ENCODE results near the gene SPTAN1. TPM values are rescaled to one million over a fixed set of nuclear protein-coding genes. Genes with fewer than 3 reads are reported as not detected.

Gene SPTAN1
- total and polyA plus RNA-seq, 2 donors (not counting 3 experiments of a cell fraction or from before 2014, with no cell fraction given) = 408 to 502 TPM

DNA sequence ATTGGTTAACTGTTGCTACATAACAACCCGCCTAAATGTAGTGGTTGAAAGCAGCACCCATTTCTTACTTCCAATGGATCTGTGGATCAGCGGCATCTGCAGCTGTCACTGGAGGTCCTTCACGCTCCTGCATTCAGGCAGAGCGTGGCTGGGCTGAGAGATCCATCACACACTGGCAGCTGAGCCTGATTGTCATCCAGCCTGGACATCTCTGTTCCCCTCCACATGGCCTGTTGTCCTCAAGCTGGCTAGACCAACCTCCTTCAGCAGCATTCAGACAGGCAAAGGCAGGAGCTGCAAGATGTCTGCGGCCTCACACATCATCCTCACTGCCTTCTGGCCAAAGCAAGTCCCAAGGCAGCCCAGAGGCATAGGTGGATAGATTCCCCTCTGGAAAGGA lies 67.4 kb downstream of the SPTAN1 start:
- Histone ChIP-seq H3K79me2 (ENCODE audit: control insufficient read depth, insufficient read depth, low read length) (no peaks in the 10 kb centered on the region), H4K20me1 (replicated peaks; ENCODE audit: control insufficient read depth, extremely low read depth, insufficient read depth, low read length) (no peaks in the 10 kb centered on the region), H3K4me3 (replicated peaks in 1 of 3; ENCODE audit: insufficient read depth in 1 of 3, low read depth in 1 of 3, low read length in 3 of 3) (no peak overlapping the region), H2AFZ (ENCODE audit: low read depth, low read length) (no peak overlapping the region), H3K27me3 (ENCODE audit: control insufficient read depth in 2 of 2, insufficient read depth in 2 of 2, low read length in 2 of 2) (no peaks in the 10 kb centered on the region), H3K4me1 (ENCODE audit: control insufficient read depth, extremely low read depth, insufficient read depth, low read length) (no peaks in the 10 kb centered on the region), H3K9ac (replicated peaks; ENCODE audit: extremely low read depth, insufficient read depth, low read length) (no peak overlapping the region), H3K27ac (ENCODE audit: insufficient read depth, low read depth, low read length) (no peak overlapping the region), H3K9me3 (replicated peaks; ENCODE audit: control insufficient read depth, insufficient read depth, low read length) (no peaks in the 10 kb centered on the region), H3K9me1 (replicated peaks; ENCODE audit: control insufficient read depth, extremely low read depth, insufficient read depth, low read length) (no peaks in the 10 kb centered on the region), H3K36me3 (ENCODE audit: control insufficient read depth in 2 of 2, extremely low read depth in 1 of 2, insufficient read depth in 2 of 2, low read length in 2 of 2) (peaks cover 48 to 58% of the 10 kb centered on the region in 2 experiments), H3K4me2 (ENCODE audit: insufficient read depth, low read length) (no peak overlapping the region)
- intact Hi-C loops (cut with micrococcal nuclease) = no loop called here
- DNase-seq (ENCODE audit: low read depth, low spot score) (no peak), FAIRE-seq (no peak)
- no TSS peak for BruUV-seq (replicated peaks)
- TF ChIP-seq, protein P1, sequence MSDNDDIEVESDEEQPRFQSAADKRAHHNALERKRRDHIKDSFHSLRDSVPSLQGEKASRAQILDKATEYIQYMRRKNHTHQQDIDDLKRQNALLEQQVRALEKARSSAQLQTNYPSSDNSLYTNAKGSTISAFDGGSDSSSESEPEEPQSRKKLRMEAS (IDR thresholded peaks at IDR 0.05; ENCODE audit: insufficient read depth, insufficient read length) = no peak
- no peak for TF ChIP-seq POLR2A (IDR thresholded peaks at IDR 0.05; ENCODE audit: low read depth, low read length)
- TF ChIP-seq GATA2 (IDR thresholded peaks at IDR 0.05; ENCODE audit: insufficient read depth, insufficient read length, low read depth, low read length) = no peak
- no peak for TF ChIP-seq FOS (IDR thresholded peaks at IDR 0.05; ENCODE audit: borderline replicate concordance, insufficient read depth, low read length)
- no peak for TF ChIP-seq MYC (IDR thresholded peaks at IDR 0.05; ENCODE audit: low read depth, low read length)
- TF ChIP-seq JUN (IDR thresholded peaks at IDR 0.05; ENCODE audit: borderline replicate concordance, insufficient read depth, insufficient read length, low read depth) = no peak
- no peak for TF ChIP-seq POLR2AphosphoS5 (IDR thresholded peaks at IDR 0.05; ENCODE audit: insufficient read depth, low read depth, low read length)
- no peak for TF ChIP-seq CTCF (IDR thresholded peaks at IDR 0.05; ENCODE audit: extremely low read depth in 1 of 2, insufficient read depth in 1 of 2, low read depth in 1 of 2, low read length in 2 of 2)
- TF ChIP-seq EZH2 (IDR thresholded peaks at IDR 0.05; ENCODE audit: borderline replicate concordance, low read depth, low read length, severe bottlenecking) = no peak
- ChIA-PET POLR2A (no interaction called here), CTCF (no interaction called here)
- dilution Hi-C loops (cut with MboI; ENCODE audit: extremely low pct_ligation_motif_present, low sequenced_read_pairs) = no loop called here

Measured in endothelial cell of umbilical vein (primary cell).